ENCODE results near the gene SENP8.

The SENP8 gene

DNA sequence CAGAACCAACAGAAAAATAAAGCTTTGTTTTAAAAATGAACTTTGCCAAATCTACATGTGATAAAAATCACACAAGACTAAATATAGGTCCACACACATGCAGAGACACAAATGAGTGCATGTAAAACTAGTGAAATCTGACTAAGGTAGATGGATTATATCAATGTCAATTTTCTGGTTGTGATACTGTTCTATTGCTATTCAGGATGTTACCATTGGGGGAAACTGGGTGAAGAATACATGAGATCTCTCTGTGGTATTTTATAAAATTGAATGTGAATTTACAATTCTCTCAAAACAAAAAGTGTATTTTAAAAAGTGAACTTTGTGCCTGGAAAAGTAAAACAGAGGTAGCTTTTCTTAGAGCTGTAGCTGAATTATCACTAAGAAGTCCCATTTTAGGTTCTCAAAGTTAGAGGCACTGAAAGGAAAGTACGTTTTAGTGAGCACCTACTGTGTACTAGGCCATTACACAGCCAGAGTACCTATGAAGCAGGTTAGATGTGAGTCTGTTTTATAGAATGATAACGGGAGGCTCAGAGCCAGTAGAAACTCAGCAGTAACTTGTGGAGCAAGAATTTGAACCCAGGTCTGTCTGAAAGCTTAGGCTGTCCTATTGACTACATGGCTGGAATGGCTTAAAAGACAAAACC, 71.2 kb downstream of the SENP8 start:
- no peak overlapping the region for H3K4me3 ChIP-seq (ENCODE audit: low read depth, low read length)
- peaks cover 17% of the 10 kb centered on the region for H3K27me3 ChIP-seq
- no peaks in the 10 kb centered on the region for H3K9me3 ChIP-seq
- no peaks in the 10 kb centered on the region for H3K36me3 ChIP-seq
- no peak for DNase-seq
- H3K4me1 ChIP-seq: no peaks in the 10 kb centered on the region
- TF ChIP-seq, protein P1, sequence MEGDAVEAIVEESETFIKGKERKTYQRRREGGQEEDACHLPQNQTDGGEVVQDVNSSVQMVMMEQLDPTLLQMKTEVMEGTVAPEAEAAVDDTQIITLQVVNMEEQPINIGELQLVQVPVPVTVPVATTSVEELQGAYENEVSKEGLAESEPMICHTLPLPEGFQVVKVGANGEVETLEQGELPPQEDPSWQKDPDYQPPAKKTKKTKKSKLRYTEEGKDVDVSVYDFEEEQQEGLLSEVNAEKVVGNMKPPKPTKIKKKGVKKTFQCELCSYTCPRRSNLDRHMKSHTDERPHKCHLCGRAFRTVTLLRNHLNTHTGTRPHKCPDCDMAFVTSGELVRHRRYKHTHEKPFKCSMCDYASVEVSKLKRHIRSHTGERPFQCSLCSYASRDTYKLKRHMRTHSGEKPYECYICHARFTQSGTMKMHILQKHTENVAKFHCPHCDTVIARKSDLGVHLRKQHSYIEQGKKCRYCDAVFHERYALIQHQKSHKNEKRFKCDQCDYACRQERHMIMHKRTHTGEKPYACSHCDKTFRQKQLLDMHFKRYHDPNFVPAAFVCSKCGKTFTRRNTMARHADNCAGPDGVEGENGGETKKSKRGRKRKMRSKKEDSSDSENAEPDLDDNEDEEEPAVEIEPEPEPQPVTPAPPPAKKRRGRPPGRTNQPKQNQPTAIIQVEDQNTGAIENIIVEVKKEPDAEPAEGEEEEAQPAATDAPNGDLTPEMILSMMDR (IDR thresholded peaks at IDR 0.05; ENCODE audit: low read depth, low read length): no peak

DNA sequence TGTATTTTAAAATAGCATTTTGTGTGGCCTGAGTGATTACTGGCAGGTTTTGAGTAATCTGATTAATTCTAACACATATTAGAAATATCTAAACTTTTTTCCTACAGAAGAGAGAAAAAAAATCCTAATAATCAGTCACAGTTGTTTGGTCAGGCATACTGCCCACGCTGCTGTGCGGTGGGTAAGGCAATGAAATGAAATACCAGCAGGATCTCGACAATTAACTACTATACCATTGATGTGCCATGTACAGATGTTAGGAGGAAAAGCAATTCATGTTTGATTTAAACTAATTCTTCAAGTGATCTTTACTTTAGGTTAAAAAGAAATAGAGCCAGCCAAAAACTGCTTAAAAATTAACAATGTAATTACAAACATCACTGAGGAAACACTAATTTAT, 74.2 kb downstream of the SENP8 start:
- Histone ChIP-seq H3K27me3 (peaks cover 7% of the 10 kb centered on the region), H3K9me3 (no peaks in the 10 kb centered on the region), H3K4me1 (no peaks in the 10 kb centered on the region), H3K4me3 (ENCODE audit: low read depth, low read length) (no peak overlapping the region), H3K36me3 (no peaks in the 10 kb centered on the region)
- TF ChIP-seq, protein P1 (IDR thresholded peaks at IDR 0.05; ENCODE audit: low read depth, low read length): no peak
- DNase-seq: no peak
